GM12892 (cell line): ENCODE results near the gene UCHL1.
"Not testable (repeated sequence)": the region's sequence is repeated elsewhere in the genome, so short reads cannot be mapped to it uniquely, and the experiment has no call there.

Experiments used
- DNase-seq: peaks from one replicate; pipeline ENCODE4 v3.0.0; 2011; ENCODE audit not compliant: insufficient read length
- FAIRE-seq: peaks from 2 replicates; lab custom pipeline; 2011; peaks lifted over from hg19 to GRCh38; lab: Jason Lieb, UNC
- POLR2A ChIP-seq: IDR thresholded peaks from 2 replicates; pipeline ENCODE4 v1.6.1; 2011; ENCODE audit warnings: low read depth, low read length, control low read depth
- POLR2AphosphoS5 ChIP-seq: IDR thresholded peaks from 2 replicates; pipeline ENCODE4 v1.6.1; 2011; ENCODE audit warnings: low read depth, low read length, control low read depth
- TAF1 ChIP-seq: IDR thresholded peaks from 2 replicates; pipeline ENCODE4 v1.6.1; 2011; ENCODE audit warnings: low read depth, mild to moderate bottlenecking, control low read depth, low read length, borderline replicate concordance

The UCHL1 gene

GRCh38 chr4:41245983-41246382 is 10.7 kb upstream of the UCHL1 start:
- TF ChIP-seq POLR2AphosphoS5 (no peak), TAF1 (no peak), POLR2A (no peak)
- FAIRE-seq (no peak), DNase-seq (no peak)

DNA sequence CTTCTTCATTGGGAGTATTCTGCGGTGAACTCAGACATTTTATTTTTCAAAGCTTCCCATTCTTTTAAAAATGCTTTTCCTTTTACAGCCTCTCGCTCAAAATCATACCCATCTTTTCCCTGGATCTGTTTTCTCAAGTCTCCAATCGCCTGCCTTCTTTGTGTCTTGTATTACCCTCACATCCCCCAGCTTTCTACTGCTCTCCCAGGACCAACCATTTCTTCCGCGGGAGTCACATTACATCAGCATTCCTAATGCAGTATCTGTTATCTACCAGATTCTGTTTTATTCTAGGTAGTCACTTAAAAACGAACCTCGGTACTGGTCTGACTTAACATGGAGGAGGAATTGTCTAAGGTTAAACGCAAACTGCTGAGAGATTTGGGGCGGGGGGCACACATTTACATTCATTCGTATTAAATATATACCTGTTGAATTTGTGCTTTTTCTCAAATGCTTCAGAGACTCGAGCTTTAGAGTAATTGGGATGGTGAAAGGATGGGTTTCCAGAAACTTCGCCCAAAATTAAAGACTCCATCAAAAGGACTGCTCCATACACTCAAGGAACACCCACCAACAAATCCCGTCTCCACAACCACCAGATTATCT is 493 bp upstream of the UCHL1 start:
- DNase-seq (no peak), FAIRE-seq (no peak)
- TF ChIP-seq POLR2AphosphoS5 (no peak), TAF1 (no peak), POLR2A (no peak)

GRCh38 chr4:41257257-41257901 is 651 bp downstream of the UCHL1 start:
- DNase-seq (peak; percentile 41), FAIRE-seq (peak; percentile 36)
- no peak for TF ChIP-seq TAF1
- TF ChIP-seq POLR2AphosphoS5 = no peak
- TF ChIP-seq POLR2A = no peak

- no peak for DNase-seq
- FAIRE-seq = no peak
- TF ChIP-seq POLR2A (no peak), TAF1 (no peak), POLR2AphosphoS5 (no peak)
Measured at GRCh38 chr4:41257906-41258305, 1.2 kb downstream of the UCHL1 start.

GRCh38 chr4:41258783-41259182 is 2.1 kb downstream of the UCHL1 start:
- FAIRE-seq = peak; percentile 17
- TF ChIP-seq POLR2AphosphoS5 (no peak), TAF1 (no peak), POLR2A (no peak)
- DNase-seq = no peak

DNA sequence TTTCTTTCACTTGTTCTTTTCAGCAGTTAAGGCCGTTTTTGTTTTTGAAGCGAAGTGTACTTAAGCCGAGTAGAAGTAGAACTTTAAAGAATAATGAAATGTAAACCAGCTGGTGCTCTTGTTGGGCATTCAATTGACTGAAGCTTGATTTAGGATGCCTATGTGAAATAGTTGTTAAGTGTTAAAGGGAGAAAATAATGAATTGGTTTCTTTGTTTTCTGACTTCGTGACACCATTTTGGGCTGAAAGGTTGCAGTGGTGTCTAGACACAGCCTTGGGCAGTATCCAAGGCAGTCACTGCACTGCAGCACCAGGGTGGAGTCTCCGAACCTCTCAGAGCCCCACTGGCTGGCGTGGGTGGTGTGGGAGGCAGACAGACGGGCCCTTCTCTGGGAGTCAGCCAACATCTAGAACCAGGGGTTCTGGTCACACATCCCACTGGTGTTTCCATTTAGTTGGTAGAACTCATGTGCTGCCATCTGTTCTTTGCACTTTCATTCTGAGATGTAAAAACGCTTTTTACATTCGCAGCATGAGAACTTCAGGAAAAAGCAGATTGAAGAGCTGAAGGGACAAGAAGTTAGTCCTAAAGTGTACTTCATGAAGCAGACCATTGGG is 3.5 kb downstream of the UCHL1 start:
- TF ChIP-seq POLR2A (no peak), POLR2AphosphoS5 (no peak), TAF1 (no peak)
- DNase-seq (no peak), FAIRE-seq (no peak)

DNA sequence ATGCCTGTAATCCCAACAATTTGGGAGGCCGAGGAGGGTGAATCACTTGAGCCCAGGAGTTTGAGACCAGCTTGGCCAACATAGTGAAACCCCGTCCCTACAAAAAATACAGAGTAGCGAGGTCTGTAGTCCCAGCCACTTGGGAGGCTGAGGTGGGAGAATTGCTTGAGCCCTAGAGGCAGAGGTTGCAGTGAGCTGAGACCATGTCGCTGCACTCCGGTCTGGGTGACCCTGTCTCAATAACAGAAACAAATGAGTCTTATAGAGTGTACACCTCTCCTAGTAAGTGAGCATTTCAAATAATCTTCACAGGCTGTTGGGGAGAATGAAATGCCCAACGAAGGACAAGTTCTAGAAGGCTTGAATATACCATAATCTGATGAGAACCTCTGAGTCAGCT is 5.5 kb downstream of the UCHL1 start:
- TF ChIP-seq POLR2A (no peak), TAF1 (no peak), POLR2AphosphoS5 (no peak)
- DNase-seq (no peak), FAIRE-seq (no peak)

DNA sequence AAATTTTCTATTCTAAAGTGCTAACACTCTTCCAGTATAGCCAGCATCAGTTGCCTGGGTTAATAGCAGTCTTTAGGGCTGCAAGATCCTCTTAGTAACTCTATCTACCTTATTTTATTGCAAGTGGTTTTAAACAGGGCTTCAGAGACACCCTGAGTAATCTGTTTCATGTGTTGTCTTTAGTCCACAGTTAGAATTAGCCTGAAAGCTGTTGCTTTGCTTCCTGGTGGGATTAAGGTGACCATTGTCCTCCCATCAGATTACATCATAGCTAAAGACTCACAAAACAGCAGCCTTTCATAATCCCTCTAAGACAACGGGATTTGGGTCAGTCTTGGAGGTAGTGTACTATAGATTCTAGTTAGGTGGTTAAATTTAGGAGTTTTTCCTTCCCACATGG is 7.5 kb downstream of the UCHL1 start:
- FAIRE-seq (no peak), DNase-seq (no peak)
- no peak for TF ChIP-seq TAF1
- TF ChIP-seq POLR2AphosphoS5 = no peak
- TF ChIP-seq POLR2A = no peak

DNA sequence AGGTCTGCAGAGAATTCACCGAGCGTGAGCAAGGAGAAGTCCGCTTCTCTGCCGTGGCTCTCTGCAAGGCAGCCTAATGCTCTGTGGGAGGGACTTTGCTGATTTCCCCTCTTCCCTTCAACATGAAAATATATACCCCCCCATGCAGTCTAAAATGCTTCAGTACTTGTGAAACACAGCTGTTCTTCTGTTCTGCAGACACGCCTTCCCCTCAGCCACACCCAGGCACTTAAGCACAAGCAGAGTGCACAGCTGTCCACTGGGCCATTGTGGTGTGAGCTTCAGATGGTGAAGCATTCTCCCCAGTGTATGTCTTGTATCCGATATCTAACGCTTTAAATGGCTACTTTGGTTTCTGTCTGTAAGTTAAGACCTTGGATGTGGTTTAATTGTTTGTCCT is 11.3 kb downstream of the UCHL1 start:
- DNase-seq = no peak
- no peak for FAIRE-seq
- TF ChIP-seq POLR2A (no peak), TAF1 (no peak), POLR2AphosphoS5 (no peak)

- TF ChIP-seq POLR2A = no peak
- TF ChIP-seq POLR2AphosphoS5 = 0 out of 2 replicates have a peak, but pooled peaks have one; percentile 22
- no peak for TF ChIP-seq TAF1
- DNase-seq (no peak), FAIRE-seq (no peak)
Measured at GRCh38 chr4:41268721-41269517, 12.2 kb downstream of the UCHL1 start.

DNA sequence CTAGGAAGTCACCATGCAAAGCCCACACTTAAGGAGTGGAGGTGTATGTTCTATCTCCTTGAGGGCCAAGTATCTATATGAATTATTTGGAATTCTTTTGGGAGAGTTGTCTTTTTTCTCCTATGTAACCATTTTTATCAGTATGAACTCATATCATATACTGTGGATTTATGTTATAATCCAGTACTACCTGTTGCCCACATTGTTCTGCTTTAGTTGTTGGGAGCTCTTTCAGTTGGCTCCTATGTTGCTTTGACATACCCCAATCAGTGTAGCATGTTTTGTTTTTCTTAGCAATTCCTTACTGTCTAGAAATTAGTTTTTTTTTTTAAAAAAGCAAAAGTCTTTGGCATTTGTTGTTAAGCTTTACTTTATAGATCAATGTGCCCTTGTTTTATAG is 13.0 kb downstream of the UCHL1 start:
- TF ChIP-seq TAF1 (no peak), POLR2AphosphoS5 (no peak), POLR2A (no peak)
- FAIRE-seq = no peak

GRCh38 chr4:41275931-41276330 is 19.2 kb downstream of the UCHL1 start:
- not testable (repeated sequence) for FAIRE-seq

More for the DNA sequence above, 13.0 kb downstream of the UCHL1 start:
- DNase-seq = no peak

More at GRCh38 chr4:41275931-41276330, 19.2 kb downstream of the UCHL1 start:
- not testable (repeated sequence) for DNase-seq
